OCI-LY3 (cell line): ENCODE data around the gene SYNE2.

Experiments used
- EZH2phosphoT487 ChIP-seq: fragments of 200-600 bp; shearing (Covaris generic); IDR thresholded peaks from 2 replicates; pipeline ENCODE4 v1.6.1; 2018; ENCODE audit warnings: antibody characterized with exemption, mixed run types, low read depth
- TF ChIP-seq, protein P1 (sequence below): fragments of 200-600, 300-600 bp; sonication (generic); IDR thresholded peaks from 2 replicates; pipeline ENCODE4 v1.5.1; 2014; ENCODE audit warnings: antibody characterized with exemption, low read length, low read depth

DNA sequence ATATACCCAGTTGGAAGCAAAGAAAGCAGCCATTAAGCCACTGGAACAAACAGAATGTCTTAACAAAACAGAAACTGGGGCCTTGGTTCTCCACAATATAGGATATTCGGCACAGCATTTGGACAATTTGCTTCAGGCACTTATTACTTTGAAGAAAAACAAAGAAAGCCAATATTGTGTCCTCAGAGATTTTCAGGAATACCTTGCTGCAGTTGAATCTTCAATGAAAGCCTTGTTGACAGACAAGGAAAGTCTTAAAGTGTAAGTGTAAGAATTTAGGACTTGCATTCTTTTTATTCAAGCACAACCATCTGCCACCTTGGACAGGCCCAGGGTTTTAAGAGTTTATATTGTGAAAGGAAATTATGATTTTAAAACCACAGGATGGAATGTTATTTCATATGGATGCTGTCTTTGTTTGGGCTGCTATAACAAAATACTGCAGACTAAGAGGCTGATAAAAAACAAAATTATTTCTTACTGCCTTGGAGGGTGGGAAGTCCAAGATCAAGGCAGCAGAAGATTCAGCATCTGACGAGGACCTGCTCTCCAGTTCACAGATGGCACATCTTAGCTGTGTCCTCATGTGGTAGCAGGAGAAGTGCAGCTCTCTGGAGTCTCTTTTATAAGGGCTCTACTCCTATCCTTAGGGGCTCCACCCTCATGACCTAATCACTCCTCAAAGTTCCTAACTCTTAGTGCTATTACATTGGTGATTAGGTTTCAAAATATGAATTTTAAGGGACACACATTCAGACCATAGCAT lies 197.0 kb downstream of the SYNE2 start:
- TF ChIP-seq, protein P1, sequence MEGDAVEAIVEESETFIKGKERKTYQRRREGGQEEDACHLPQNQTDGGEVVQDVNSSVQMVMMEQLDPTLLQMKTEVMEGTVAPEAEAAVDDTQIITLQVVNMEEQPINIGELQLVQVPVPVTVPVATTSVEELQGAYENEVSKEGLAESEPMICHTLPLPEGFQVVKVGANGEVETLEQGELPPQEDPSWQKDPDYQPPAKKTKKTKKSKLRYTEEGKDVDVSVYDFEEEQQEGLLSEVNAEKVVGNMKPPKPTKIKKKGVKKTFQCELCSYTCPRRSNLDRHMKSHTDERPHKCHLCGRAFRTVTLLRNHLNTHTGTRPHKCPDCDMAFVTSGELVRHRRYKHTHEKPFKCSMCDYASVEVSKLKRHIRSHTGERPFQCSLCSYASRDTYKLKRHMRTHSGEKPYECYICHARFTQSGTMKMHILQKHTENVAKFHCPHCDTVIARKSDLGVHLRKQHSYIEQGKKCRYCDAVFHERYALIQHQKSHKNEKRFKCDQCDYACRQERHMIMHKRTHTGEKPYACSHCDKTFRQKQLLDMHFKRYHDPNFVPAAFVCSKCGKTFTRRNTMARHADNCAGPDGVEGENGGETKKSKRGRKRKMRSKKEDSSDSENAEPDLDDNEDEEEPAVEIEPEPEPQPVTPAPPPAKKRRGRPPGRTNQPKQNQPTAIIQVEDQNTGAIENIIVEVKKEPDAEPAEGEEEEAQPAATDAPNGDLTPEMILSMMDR = no peak
- TF ChIP-seq EZH2phosphoT487 = no peak
